ENCODE data around the gene PCDHGA12.

The PCDHGA12 gene

GRCh38 chr5:141437221-141437620 lies 6.9 kb downstream of the PCDHGA12 start:
- Histone ChIP-seq H3K14ac (ENCODE audit: low read length) (no peak overlapping the region), H3K27ac (ENCODE audit: low read depth, low read length) (no peak overlapping the region), H3K18ac (ENCODE audit: low read length) (no peak overlapping the region), H4K91ac (ENCODE audit: low read depth, low read length) (no peak overlapping the region), H2BK120ac (ENCODE audit: insufficient read depth, low read length, poor library complexity) (no peak overlapping the region), H2BK12ac (ENCODE audit: low read length) (no peak overlapping the region), H3K23ac (ENCODE audit: low read length) (no peak overlapping the region), H3K36me3 (ENCODE audit: control insufficient read depth in 1 of 2, insufficient read depth in 2 of 2, low read length in 2 of 2) (peaks cover 11% of the 10 kb centered on the region in 2 experiments), H3K4me2 (ENCODE audit: low read length) (no peak overlapping the region), H3K4ac (ENCODE audit: low read depth, low read length) (no peak overlapping the region), H3K27me3 (ENCODE audit: insufficient read depth, low read length) (no peaks in the 10 kb centered on the region), H4K8ac (ENCODE audit: low read depth, low read length) (no peak overlapping the region), H4K12ac (ENCODE audit: low read depth, low read length) (no peak overlapping the region), H3K79me1 (ENCODE audit: low read length) (no peaks in the 10 kb centered on the region), H3K9me3 (ENCODE audit: insufficient read depth, low read depth, low read length) (peaks cover 8% of the 10 kb centered on the region), H3K4me3 (ENCODE audit: low read depth, low read length) (no peak overlapping the region), H3K4me1 (ENCODE audit: control insufficient read depth in 1 of 2, insufficient read depth in 2 of 2, low read length in 2 of 2) (peaks cover 3 to 5% of the 10 kb centered on the region in 2 experiments), H3K79me2 (ENCODE audit: control insufficient read depth, insufficient read depth, low read length, poor library complexity) (no peaks in the 10 kb centered on the region), H3K9ac (ENCODE audit: low read length) (no peak overlapping the region), H2AK5ac (ENCODE audit: low read length) (no peak overlapping the region), H2AFZ (ENCODE audit: insufficient read depth, low read length, poor library complexity) (no peak overlapping the region), H2BK5ac (ENCODE audit: low read depth, low read length, poor library complexity) (no peak overlapping the region)
- no peak for DNase-seq
- WGBS (ENCODE audit: extremely low coverage, insufficient coverage, insufficient read length): no CpG with 5 or more reads among the region's 2 CpGs

- H3K9ac ChIP-seq (ENCODE audit: low read length): no peak overlapping the region
- H2BK12ac ChIP-seq (ENCODE audit: low read length): no peak overlapping the region
- no CpG with 5 or more reads among the region's 10 CpGs for WGBS (ENCODE audit: extremely low coverage, insufficient coverage, insufficient read length)
Measured at GRCh38 chr5:141439411-141440141, 9.3 kb downstream of the PCDHGA12 start.

GRCh38 chr5:141440341-141440740 lies 10.0 kb downstream of the PCDHGA12 start:
- Histone ChIP-seq H4K91ac (ENCODE audit: low read depth, low read length) (no peak overlapping the region), H3K27ac (ENCODE audit: low read depth, low read length) (no peak overlapping the region), H2BK12ac (ENCODE audit: low read length) (no peak overlapping the region), H3K9ac (ENCODE audit: low read length) (no peak overlapping the region), H3K27me3 (ENCODE audit: insufficient read depth, low read length) (no peaks in the 10 kb centered on the region), H3K4me2 (ENCODE audit: low read length) (no peak overlapping the region), H3K79me2 (ENCODE audit: control insufficient read depth, insufficient read depth, low read length, poor library complexity) (no peaks in the 10 kb centered on the region), H3K18ac (ENCODE audit: low read length) (no peak overlapping the region), H2AFZ (ENCODE audit: insufficient read depth, low read length, poor library complexity) (no peak overlapping the region), H2AK5ac (ENCODE audit: low read length) (no peak overlapping the region), H3K9me3 (ENCODE audit: insufficient read depth, low read depth, low read length) (peaks cover 3% of the 10 kb centered on the region), H3K4me1 (ENCODE audit: control insufficient read depth in 1 of 2, insufficient read depth in 2 of 2, low read length in 2 of 2) (peaks cover 3 to 5% of the 10 kb centered on the region in 2 experiments), H2BK120ac (ENCODE audit: insufficient read depth, low read length, poor library complexity) (no peak overlapping the region), H3K4me3 (ENCODE audit: low read depth, low read length) (no peak overlapping the region), H3K79me1 (ENCODE audit: low read length) (no peaks in the 10 kb centered on the region), H3K23ac (ENCODE audit: low read length) (no peak overlapping the region), H3K36me3 (ENCODE audit: control insufficient read depth in 1 of 2, insufficient read depth in 2 of 2, low read length in 2 of 2) (peaks cover 8 to 10% of the 10 kb centered on the region in 2 experiments), H4K12ac (ENCODE audit: low read depth, low read length) (no peak overlapping the region), H3K14ac (ENCODE audit: low read length) (no peak overlapping the region), H3K4ac (ENCODE audit: low read depth, low read length) (no peak overlapping the region), H4K8ac (ENCODE audit: low read depth, low read length) (no peak overlapping the region), H2BK5ac (ENCODE audit: low read depth, low read length, poor library complexity) (no peak overlapping the region)
- peak in 1 of 2 donors; percentile 6 for DNase-seq
- WGBS (ENCODE audit: extremely low coverage, insufficient coverage, insufficient read length): no CpG with 5 or more reads among the region's 9 CpGs

More at GRCh38 chr5:141439411-141440141, 9.3 kb downstream of the PCDHGA12 start:
- H3K4me2 ChIP-seq (ENCODE audit: low read length): peak overlapping the region; percentile 3
- no peak overlapping the region for H4K12ac ChIP-seq (ENCODE audit: low read depth, low read length)
- H4K8ac ChIP-seq (ENCODE audit: low read depth, low read length): no peak overlapping the region
- no peak overlapping the region for H2BK5ac ChIP-seq (ENCODE audit: low read depth, low read length, poor library complexity)
- H3K4me3 ChIP-seq (ENCODE audit: low read depth, low read length): no peak overlapping the region
- no peak overlapping the region for H2BK120ac ChIP-seq (ENCODE audit: insufficient read depth, low read length, poor library complexity)
- no peak overlapping the region for H2AFZ ChIP-seq (ENCODE audit: insufficient read depth, low read length, poor library complexity)
- H3K79me2 ChIP-seq (ENCODE audit: control insufficient read depth, insufficient read depth, low read length, poor library complexity): no peaks in the 10 kb centered on the region
- peak; percentile 37 to 64 for DNase-seq
- no peak overlapping the region for H3K18ac ChIP-seq (ENCODE audit: low read length)
- H3K27me3 ChIP-seq (ENCODE audit: insufficient read depth, low read length): no peaks in the 10 kb centered on the region
- H3K27ac ChIP-seq (ENCODE audit: low read depth, low read length): no peak overlapping the region
- peaks cover 3 to 5% of the 10 kb centered on the region in 2 experiments for H3K4me1 ChIP-seq (ENCODE audit: control insufficient read depth in 1 of 2, insufficient read depth in 2 of 2, low read length in 2 of 2)
- no peak overlapping the region for H3K14ac ChIP-seq (ENCODE audit: low read length)
- H3K23ac ChIP-seq (ENCODE audit: low read length): no peak overlapping the region
- no peak overlapping the region for H3K4ac ChIP-seq (ENCODE audit: low read depth, low read length)
- no peaks in the 10 kb centered on the region for H3K79me1 ChIP-seq (ENCODE audit: low read length)
- peaks cover 8 to 10% of the 10 kb centered on the region in 2 experiments for H3K36me3 ChIP-seq (ENCODE audit: control insufficient read depth in 1 of 2, insufficient read depth in 2 of 2, low read length in 2 of 2)
- H3K9me3 ChIP-seq (ENCODE audit: insufficient read depth, low read depth, low read length): peaks cover 3% of the 10 kb centered on the region
- no peak overlapping the region for H2AK5ac ChIP-seq (ENCODE audit: low read length)
- H4K91ac ChIP-seq (ENCODE audit: low read depth, low read length): no peak overlapping the region

DNA sequence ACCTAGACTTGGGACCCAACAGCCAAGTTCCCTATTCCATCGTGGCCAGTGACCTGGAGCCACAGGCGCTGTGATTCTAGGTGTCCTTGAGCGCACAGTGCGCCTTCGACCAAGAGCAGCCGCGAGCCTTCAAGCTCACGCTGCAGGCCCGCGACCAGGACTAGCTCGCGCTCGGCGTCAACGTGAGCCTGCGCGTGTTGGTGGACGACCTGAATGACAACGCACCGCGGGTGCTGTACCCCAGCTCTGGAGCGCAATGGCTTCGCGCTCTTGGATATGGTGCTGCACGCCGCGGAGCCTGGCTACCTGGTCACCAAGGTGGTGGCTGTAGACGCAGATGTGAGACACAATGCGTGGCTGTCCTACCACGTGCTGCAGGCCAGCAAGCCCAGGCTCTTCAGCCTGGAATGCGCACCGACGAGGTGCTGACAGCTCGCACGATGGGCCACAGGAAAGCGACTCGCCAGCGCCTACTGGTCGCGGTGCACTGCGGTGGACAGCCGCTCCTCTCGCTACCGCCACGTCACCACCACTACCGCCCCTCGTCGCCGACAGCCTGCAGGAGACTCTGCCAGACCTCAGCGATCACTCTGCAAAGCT lies 11.4 kb downstream of the PCDHGA12 start:
- no peak overlapping the region for H2BK12ac ChIP-seq (ENCODE audit: low read length)
- WGBS (ENCODE audit: extremely low coverage, insufficient coverage, insufficient read length): no CpG with 5 or more reads among the region's 50 CpGs
- no peak overlapping the region for H3K4ac ChIP-seq (ENCODE audit: low read depth, low read length)

More for the DNA sequence above, 11.4 kb downstream of the PCDHGA12 start:
- no peak overlapping the region for H4K91ac ChIP-seq (ENCODE audit: low read depth, low read length)
- H3K79me1 ChIP-seq (ENCODE audit: low read length): no peaks in the 10 kb centered on the region
- no peak overlapping the region for H4K8ac ChIP-seq (ENCODE audit: low read depth, low read length)
- H3K27ac ChIP-seq (ENCODE audit: low read depth, low read length): no peak overlapping the region
- peaks cover 3 to 5% of the 10 kb centered on the region in 2 experiments for H3K4me1 ChIP-seq (ENCODE audit: control insufficient read depth in 1 of 2, insufficient read depth in 2 of 2, low read length in 2 of 2)
- H3K9ac ChIP-seq (ENCODE audit: low read length): no peak overlapping the region
- H3K18ac ChIP-seq (ENCODE audit: low read length): no peak overlapping the region
- no peak overlapping the region for H2BK5ac ChIP-seq (ENCODE audit: low read depth, low read length, poor library complexity)
- no peaks in the 10 kb centered on the region for H3K79me2 ChIP-seq (ENCODE audit: control insufficient read depth, insufficient read depth, low read length, poor library complexity)
- H3K14ac ChIP-seq (ENCODE audit: low read length): no peak overlapping the region
- no peak overlapping the region for H2BK120ac ChIP-seq (ENCODE audit: insufficient read depth, low read length, poor library complexity)
- H3K36me3 ChIP-seq (ENCODE audit: control insufficient read depth in 1 of 2, insufficient read depth in 2 of 2, low read length in 2 of 2): peaks cover 8 to 10% of the 10 kb centered on the region in 2 experiments
- DNase-seq: no peak
- no peaks in the 10 kb centered on the region for H3K27me3 ChIP-seq (ENCODE audit: insufficient read depth, low read length)
- H3K4me2 ChIP-seq (ENCODE audit: low read length): no peak overlapping the region
- no peak overlapping the region for H4K12ac ChIP-seq (ENCODE audit: low read depth, low read length)
- H2AK5ac ChIP-seq (ENCODE audit: low read length): no peak overlapping the region
- H3K23ac ChIP-seq (ENCODE audit: low read length): no peak overlapping the region
- no peak overlapping the region for H2AFZ ChIP-seq (ENCODE audit: insufficient read depth, low read length, poor library complexity)
- peaks cover 3% of the 10 kb centered on the region for H3K9me3 ChIP-seq (ENCODE audit: insufficient read depth, low read depth, low read length)
- no peak overlapping the region for H3K4me3 ChIP-seq (ENCODE audit: low read depth, low read length)
